ENCODE measurements around the gene NCOA3.
A peak's percentile ranks its signal among the peaks of the same experiment; 100 is the strongest.

The NCOA3 gene

DNA sequence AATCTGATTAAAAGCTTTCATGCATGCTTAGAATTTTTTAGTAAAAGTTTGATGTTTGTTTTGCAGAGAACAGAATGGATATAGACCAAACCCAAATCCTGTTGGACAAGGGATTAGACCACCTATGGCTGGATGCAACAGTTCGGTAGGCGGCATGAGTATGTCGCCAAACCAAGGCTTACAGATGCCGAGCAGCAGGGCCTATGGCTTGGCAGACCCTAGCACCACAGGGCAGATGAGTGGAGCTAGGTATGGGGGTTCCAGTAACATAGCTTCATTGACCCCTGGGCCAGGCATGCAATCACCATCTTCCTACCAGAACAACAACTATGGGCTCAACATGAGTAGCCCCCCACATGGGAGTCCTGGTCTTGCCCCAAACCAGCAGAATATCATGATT, 133.6 kb downstream of the NCOA3 start:
- TF ChIP-seq, protein P1, sequence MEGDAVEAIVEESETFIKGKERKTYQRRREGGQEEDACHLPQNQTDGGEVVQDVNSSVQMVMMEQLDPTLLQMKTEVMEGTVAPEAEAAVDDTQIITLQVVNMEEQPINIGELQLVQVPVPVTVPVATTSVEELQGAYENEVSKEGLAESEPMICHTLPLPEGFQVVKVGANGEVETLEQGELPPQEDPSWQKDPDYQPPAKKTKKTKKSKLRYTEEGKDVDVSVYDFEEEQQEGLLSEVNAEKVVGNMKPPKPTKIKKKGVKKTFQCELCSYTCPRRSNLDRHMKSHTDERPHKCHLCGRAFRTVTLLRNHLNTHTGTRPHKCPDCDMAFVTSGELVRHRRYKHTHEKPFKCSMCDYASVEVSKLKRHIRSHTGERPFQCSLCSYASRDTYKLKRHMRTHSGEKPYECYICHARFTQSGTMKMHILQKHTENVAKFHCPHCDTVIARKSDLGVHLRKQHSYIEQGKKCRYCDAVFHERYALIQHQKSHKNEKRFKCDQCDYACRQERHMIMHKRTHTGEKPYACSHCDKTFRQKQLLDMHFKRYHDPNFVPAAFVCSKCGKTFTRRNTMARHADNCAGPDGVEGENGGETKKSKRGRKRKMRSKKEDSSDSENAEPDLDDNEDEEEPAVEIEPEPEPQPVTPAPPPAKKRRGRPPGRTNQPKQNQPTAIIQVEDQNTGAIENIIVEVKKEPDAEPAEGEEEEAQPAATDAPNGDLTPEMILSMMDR (IDR thresholded peaks at IDR 0.05; ENCODE audit: control insufficient read depth, extremely low read depth, insufficient read depth), result no peak
- no peak overlapping the region for H3K4me3 ChIP-seq (ENCODE audit: low read depth, low read length)
- no peak for DNase-seq (ENCODE audit: low read depth)

DNA sequence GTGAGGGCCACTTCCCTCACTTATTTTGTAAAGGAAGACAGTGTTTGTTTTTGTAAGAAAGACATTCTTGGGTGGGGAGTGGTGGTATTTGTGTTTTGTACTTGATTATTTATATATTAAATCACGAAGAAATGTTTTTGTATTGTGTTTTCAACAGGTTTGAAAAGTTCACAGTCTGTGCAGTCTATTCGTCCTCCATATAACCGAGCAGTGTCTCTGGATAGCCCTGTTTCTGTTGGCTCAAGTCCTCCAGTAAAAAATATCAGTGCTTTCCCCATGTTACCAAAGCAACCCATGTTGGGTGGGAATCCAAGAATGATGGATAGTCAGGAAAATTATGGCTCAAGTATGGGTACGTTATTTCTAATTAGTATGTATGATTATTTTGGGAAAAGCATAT, 137.2 kb downstream of the NCOA3 start:
- TF ChIP-seq, protein P1 (IDR thresholded peaks at IDR 0.05; ENCODE audit: control insufficient read depth, extremely low read depth, insufficient read depth), result no peak
- no peak overlapping the region for H3K4me3 ChIP-seq (ENCODE audit: low read depth, low read length)
- no peak for DNase-seq (ENCODE audit: low read depth)

DNA sequence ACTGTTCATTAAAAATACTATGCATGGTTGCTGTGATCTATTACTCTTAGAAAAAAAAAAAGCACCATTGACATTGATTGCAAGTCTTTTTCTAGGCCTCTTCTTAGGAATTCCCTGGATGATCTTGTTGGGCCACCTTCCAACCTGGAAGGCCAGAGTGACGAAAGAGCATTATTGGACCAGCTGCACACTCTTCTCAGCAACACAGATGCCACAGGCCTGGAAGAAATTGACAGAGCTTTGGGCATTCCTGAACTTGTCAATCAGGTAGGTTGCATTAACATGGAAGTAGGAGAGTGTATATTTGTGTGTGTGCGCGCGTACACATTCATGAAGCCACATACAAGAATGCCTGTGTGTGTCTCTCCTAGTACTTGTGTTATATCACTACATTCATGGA, 140.4 kb downstream of the NCOA3 start:
- no peak overlapping the region for H3K4me3 ChIP-seq (ENCODE audit: low read depth, low read length)
- DNase-seq (ENCODE audit: low read depth), result no peak
- TF ChIP-seq, protein P1 (IDR thresholded peaks at IDR 0.05; ENCODE audit: control insufficient read depth, extremely low read depth, insufficient read depth), result no peak

DNA sequence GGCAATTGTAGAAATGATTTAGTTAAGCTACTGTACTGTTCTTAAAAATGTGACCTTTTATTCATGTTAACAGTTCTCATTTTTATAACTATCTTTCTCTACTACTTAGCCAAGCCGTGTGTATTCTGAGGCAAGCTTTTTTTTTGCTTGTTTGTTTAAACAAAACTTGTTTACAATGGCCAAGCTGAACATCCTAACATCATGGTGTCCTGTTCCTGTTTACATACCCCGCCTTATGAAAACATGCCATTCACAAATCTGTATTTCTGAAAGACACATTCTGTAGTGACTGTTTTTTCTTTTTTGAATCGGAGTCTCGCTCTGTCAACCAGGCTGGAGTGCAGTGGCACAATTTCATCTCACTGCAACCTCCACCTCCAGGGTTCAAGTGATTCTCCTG, 140.9 kb downstream of the NCOA3 start:
- DNase-seq (ENCODE audit: low read depth), result peak; percentile 93
- TF ChIP-seq, protein P1 (IDR thresholded peaks at IDR 0.05; ENCODE audit: control insufficient read depth, extremely low read depth, insufficient read depth), result no peak
- H3K4me3 ChIP-seq (ENCODE audit: low read depth, low read length), result no peak overlapping the region

DNA sequence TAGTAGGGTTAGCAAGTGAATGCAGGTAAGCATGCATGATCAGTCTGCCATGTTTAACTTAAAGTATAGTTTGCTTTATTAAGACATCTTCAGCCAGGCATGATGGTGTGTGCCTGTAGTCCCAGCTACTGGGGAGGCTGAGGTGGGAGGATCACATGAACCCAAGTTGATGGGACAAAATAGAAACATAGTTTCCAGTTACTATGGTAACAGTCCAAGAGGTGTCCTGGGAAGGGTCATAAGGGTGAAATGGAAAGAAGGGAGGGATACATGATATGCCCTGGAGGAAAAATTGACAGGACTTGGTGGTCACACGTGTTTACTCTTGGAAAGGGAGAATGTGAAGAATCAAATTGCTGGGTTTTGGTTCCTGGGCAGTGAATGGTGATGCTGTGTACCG, 143.9 kb downstream of the NCOA3 start:
- H3K4me3 ChIP-seq (ENCODE audit: low read depth, low read length), result no peak overlapping the region
- TF ChIP-seq, protein P1 (IDR thresholded peaks at IDR 0.05; ENCODE audit: control insufficient read depth, extremely low read depth, insufficient read depth), result no peak
- no peak for DNase-seq (ENCODE audit: low read depth)

DNA sequence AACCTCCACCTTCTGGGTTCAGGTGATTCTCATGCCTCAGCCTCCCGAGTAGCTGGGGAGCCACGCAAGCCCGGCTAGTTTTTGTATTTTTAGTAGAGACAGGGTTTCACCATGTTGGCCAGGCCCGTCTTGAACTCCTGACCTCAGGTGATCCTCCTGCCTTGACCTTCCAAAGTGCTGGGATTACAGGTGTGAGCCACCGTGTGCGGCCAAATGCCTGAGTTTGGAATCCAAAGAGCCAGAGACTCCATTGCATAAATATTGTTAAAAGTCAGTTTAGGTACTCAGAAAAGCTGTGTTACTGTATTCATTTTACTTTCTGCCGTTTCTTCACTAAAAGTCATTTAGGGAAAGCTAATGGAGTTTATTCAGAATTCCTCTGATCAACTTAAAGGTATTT, 146.3 kb downstream of the NCOA3 start:
- DNase-seq (ENCODE audit: low read depth), result no peak
- H3K4me3 ChIP-seq (ENCODE audit: low read depth, low read length), result no peak overlapping the region
- TF ChIP-seq, protein P1 (IDR thresholded peaks at IDR 0.05; ENCODE audit: control insufficient read depth, extremely low read depth, insufficient read depth), result no peak

DNA sequence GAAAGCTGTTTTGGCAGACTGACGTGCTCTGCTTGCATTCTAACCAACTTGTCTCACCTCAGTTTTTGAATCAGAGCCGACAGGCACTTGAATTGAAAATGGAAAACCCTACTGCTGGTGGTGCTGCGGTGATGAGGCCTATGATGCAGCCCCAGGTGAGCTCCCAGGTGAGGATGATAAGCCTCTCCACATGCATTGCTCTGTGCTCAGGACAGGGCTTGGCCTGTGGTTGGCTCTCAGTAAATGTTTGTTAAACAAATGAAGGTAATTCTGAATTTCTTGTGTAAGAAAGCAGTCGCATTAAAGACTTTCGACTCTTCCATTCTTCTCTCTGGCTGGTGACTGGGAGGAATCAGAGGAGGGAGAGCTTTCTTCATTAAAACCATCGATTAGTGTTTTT, 147.3 kb downstream of the NCOA3 start:
- no peak overlapping the region for H3K4me3 ChIP-seq (ENCODE audit: low read depth, low read length)
- DNase-seq (ENCODE audit: low read depth), result no peak
- TF ChIP-seq, protein P1 (IDR thresholded peaks at IDR 0.05; ENCODE audit: control insufficient read depth, extremely low read depth, insufficient read depth), result no peak
